Psoas muscle (tissue), 8 donors: ENCODE results near the gene RPS24. TPM values are rescaled to one million over a fixed set of nuclear protein-coding genes. Genes with fewer than 3 reads are reported as not detected.

Source experiments
- ATAC-seq, 4 donors: fragments of 200-7000 bp; cut with Tn5 transposase; one replicate each; pipeline ENCODE4 v1.9.1; 2020; ENCODE audit warnings: moderate library complexity in 3 of 4, mild to moderate bottlenecking in 2 of 4
- DNase-seq, 2 donors: peaks; one replicate each; pipeline ENCODE4 v3.0.0-alpha.2; 2020
- H3K27ac ChIP-seq: fragments of 200-600 bp; one replicate; pipeline ENCODE4 v1.8.0; 2022
- H3K27me3 ChIP-seq, 3 donors: fragments of 200-600 bp in 1 of 3; one replicate each; pipeline versions ENCODE4 v1.6.1 to v1.8.0; 2013 to 2022; ENCODE audit warnings: low read length in 2 of 3, mild to moderate bottlenecking in 2 of 3, moderate library complexity in 1 of 3; ENCODE audit not compliant: insufficient read depth in 3 of 3
- H3K36me3 ChIP-seq, 2 donors: fragments of 200-600 bp in 1 of 2; one replicate each; pipeline versions ENCODE4 v1.6.1 to v1.8.0; 2013 to 2022; ENCODE audit warnings: low read depth in 1 of 2, mild to moderate bottlenecking in 1 of 2, moderate library complexity in 1 of 2; ENCODE audit not compliant: insufficient read depth in 1 of 2
- H3K4me1 ChIP-seq: fragments of 200-600 bp; one replicate; pipeline ENCODE4 v1.8.0; 2022
- H3K4me3 ChIP-seq: fragments of 200-600 bp; one replicate; pipeline ENCODE4 v1.8.0; 2022; ENCODE audit warnings: mild to moderate bottlenecking
- H3K9me3 ChIP-seq: fragments of 200-600 bp; one replicate; pipeline ENCODE4 v1.8.0; 2022
- WGBS, 3 donors: extraction: QIAGEN DNeasy Blood & Tissue Kit; methylation state at CpG; one replicate each; pipeline versions ENCODE4 v1.1.6 to v1.1.7; 2013; 5-methylcytosine and 5-hydroxymethylcytosine counted together
- intact Hi-C, 2 donors: fragments of 100-400 bp; cut with DNase I; formaldehyde crosslinking; loops; one replicate each; pipeline versions ENCODE4 v1.11.0 to v1.14.2; 2022
- polyA plus RNA-seq, 3 donors: library from polyadenylated mRNA; stranded (reverse); fragments of 200-250 nt; gene quantifications; one replicate each; pipeline ENCODE4 v1.2.3, GENCODE V29; 2013
- total RNA-seq, 4 donors: library from RNA; stranded (reverse); fragmentation: NEBNext Ultra II Directional in 2 of 4; extraction: Animal tissue kit (Norgen Biotek cat#: 25700) in 2 of 4; gene quantifications; one replicate each; pipeline versions ENCODE4 v1.2.1 to v1.2.4, GENCODE V29; 2021 to 2023
- TF ChIP-seq, protein P1 (sequence below): fragments of 200-600 bp; IDR thresholded peaks from one replicate; pipeline ENCODE4 v1.8.0; 2022; ENCODE audit warnings: antibody characterized with exemption
- donor health status: healthy with polysubstance abuse.
- donor health status: DM: no; HTN: no; CAD: no; lungs with moderate emphysema.
- donor health status: Bipolar disorder and iron deficiency.
- donor health status: healthy.
- donor health status: DM: yes; HTN: yes; CAD: no.
- donor health status: DM: no; HTN: no; CAD: no.
- donor health status: DM: no; HTN: no; CAD: no.
- donor health status: DM: yes; HTN: yes; CAD: no.

RPS24 gene
- total and polyA plus RNA-seq, 7 donors: 980 to 4,077 (median 1,456) TPM

DNA sequence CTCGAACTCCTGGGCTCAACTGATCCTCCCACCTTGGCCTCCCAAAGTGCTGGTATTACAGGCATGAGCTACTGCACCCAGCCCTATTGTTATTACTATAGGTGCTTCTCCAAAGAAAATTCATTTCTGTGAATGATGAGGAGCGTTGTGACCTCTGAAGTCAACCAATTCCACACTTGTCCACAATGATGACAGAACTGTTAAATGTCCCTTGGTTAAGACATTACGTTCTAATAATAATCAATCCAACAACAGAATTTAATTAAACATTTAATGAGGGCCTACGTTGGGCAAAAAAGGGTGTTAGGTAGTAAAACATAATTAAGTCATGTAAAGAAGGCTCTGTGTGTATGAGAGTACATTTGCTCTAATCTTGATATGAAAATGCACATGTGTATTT, 22.6 kb upstream of the RPS24 start:
- peaks cover 11 to 98% of the 10 kb centered on the region in 2 donors for H3K36me3 ChIP-seq
- DNase-seq: no peak
- intact Hi-C loops: no loop called here
- H3K9me3 ChIP-seq: no peaks in the 10 kb centered on the region
- WGBS, 3 donors: 92 to 94% (median 93%) methylated on average over 4 of the region's 4 CpGs
- no peak overlapping the region for H3K27ac ChIP-seq
- no peaks in the 10 kb centered on the region for H3K27me3 ChIP-seq
- TF ChIP-seq, protein P1, sequence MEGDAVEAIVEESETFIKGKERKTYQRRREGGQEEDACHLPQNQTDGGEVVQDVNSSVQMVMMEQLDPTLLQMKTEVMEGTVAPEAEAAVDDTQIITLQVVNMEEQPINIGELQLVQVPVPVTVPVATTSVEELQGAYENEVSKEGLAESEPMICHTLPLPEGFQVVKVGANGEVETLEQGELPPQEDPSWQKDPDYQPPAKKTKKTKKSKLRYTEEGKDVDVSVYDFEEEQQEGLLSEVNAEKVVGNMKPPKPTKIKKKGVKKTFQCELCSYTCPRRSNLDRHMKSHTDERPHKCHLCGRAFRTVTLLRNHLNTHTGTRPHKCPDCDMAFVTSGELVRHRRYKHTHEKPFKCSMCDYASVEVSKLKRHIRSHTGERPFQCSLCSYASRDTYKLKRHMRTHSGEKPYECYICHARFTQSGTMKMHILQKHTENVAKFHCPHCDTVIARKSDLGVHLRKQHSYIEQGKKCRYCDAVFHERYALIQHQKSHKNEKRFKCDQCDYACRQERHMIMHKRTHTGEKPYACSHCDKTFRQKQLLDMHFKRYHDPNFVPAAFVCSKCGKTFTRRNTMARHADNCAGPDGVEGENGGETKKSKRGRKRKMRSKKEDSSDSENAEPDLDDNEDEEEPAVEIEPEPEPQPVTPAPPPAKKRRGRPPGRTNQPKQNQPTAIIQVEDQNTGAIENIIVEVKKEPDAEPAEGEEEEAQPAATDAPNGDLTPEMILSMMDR: no peak
- no peak for ATAC-seq
- no peak overlapping the region for H3K4me3 ChIP-seq
- H3K4me1 ChIP-seq: peaks cover 6% of the 10 kb centered on the region

DNA sequence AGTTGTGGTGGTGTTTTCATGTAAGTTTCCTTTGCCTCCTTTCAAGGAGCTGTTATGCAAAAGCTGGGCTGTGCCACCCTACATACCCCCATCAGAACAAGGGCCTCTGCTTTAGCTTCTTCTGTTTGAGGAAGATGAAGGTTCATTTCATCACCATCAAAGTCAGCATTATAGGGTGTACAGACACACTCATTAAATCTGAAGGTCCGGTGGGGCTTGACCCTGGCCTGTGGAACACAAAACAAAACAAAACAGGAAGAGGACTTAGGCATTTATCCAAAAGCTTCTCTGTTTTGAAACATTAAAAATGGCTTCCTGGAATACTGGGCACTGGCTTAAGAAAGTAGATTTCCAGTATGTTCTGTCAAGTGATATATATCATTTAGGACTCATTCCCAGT, 20.1 kb upstream of the RPS24 start:
- peaks cover 6% of the 10 kb centered on the region for H3K4me1 ChIP-seq
- no peaks in the 10 kb centered on the region for H3K27me3 ChIP-seq
- no peaks in the 10 kb centered on the region for H3K9me3 ChIP-seq
- intact Hi-C loops: no loop called here
- H3K4me3 ChIP-seq: no peak overlapping the region
- ATAC-seq: no peak
- TF ChIP-seq, protein P1: no peak
- H3K36me3 ChIP-seq: peaks cover 3 to 98% of the 10 kb centered on the region in 2 donors
- no peak overlapping the region for H3K27ac ChIP-seq
- 56 to 74% (median 56%) methylated on average over 1 of the region's 1 CpG for WGBS, 3 donors
- no peak for DNase-seq

- H3K27me3 ChIP-seq: no peaks in the 10 kb centered on the region
- H3K4me3 ChIP-seq: no peak overlapping the region
- H3K9me3 ChIP-seq: no peaks in the 10 kb centered on the region
- intact Hi-C loops: no loop called here
- peaks cover 6% of the 10 kb centered on the region for H3K4me1 ChIP-seq
- ATAC-seq (peak; percentile 81 to 92 (median 91)), DNase-seq (no peak)
- TF ChIP-seq, protein P1: no peak
- H3K36me3 ChIP-seq: peaks cover 13 to 99% of the 10 kb centered on the region in 2 donors
- 46 to 71% (median 47%) methylated on average over 5 of the region's 5 CpGs for WGBS, 3 donors
- peak overlapping the region; percentile 63 for H3K27ac ChIP-seq
Observed at GRCh38 chr10:78015546-78015945, 18.1 kb upstream of the RPS24 start.

DNA sequence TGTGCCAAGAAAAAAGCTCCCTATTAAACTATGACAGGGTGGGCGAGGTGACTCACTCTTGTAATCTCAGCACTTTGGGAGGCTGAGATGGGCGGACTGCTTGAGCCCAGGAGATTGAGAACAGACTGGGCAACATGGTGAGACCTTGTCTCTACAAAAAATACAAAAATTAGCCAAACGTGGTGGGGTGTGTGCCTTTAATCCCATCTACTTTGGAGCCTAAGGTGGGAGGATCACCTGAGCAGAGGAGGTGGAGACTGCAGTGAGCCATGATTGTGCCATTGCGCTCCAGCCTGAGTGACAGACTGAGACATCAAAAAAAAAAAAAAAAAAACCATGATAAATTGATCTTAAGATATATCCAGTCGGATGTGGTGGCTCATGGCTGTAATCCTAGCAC, 15.8 kb upstream of the RPS24 start:
- 82 to 86% (median 85%) methylated on average over 5 of the region's 5 CpGs for WGBS, 3 donors
- no peak for ATAC-seq
- TF ChIP-seq, protein P1: no peak
- no peak for DNase-seq
- Histone ChIP-seq H3K4me1 (peaks cover 6% of the 10 kb centered on the region), H3K27me3 (no peaks in the 10 kb centered on the region), H3K36me3 (peaks cover 17 to 99% of the 10 kb centered on the region in 2 donors), H3K27ac (no peak overlapping the region), H3K9me3 (no peaks in the 10 kb centered on the region), H3K4me3 (no peak overlapping the region)
- intact Hi-C loops: no loop called here

DNA sequence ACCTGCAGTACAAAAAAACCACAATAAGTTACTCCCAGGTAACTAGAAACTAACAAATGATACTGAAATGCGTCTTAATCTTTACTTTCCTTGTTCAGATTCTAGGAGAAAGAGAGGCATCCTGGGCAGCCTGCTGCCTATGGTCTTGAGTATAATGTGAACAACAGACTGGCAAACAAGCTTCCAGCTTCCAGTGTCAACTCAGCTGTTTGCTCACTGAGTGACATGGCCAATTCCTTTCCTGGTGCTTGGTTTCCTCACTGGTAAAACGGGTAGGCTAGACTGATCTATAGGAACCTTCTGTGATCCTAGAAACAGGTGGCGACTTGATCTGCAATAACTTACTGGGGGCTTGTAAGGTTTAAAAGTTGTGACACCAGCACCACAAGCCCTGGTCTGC, 14.4 kb upstream of the RPS24 start:
- DNase-seq: no peak
- H3K4me3 ChIP-seq: no peak overlapping the region
- TF ChIP-seq, protein P1: no peak
- H3K36me3 ChIP-seq: peaks cover 14 to 100% of the 10 kb centered on the region in 2 donors
- no peaks in the 10 kb centered on the region for H3K27me3 ChIP-seq
- WGBS, 3 donors: 85 to 89% (median 86%) methylated on average over 3 of the region's 3 CpGs
- no peak for ATAC-seq
- H3K9me3 ChIP-seq: no peaks in the 10 kb centered on the region
- H3K27ac ChIP-seq: no peak overlapping the region
- intact Hi-C loops: no loop called here
- H3K4me1 ChIP-seq: peaks cover 6% of the 10 kb centered on the region
